Inflammatory macrophage (primary cell): ENCODE results near the gene NCSTN.
"Not testable (repeated sequence)": the region's sequence is repeated elsewhere in the genome, so short reads cannot be mapped to it uniquely, and the experiment has no call there.

Experiments used
- DNase-seq, 2 donors: peaks; one replicate each; pipeline ENCODE4 v3.0.0-alpha.2; 2020 to 2022

NCSTN gene

GRCh38 chr1:160371756-160372155 is 28.6 kb downstream of the NCSTN start:
- DNase-seq: peak; percentile 90 to 94

DNA sequence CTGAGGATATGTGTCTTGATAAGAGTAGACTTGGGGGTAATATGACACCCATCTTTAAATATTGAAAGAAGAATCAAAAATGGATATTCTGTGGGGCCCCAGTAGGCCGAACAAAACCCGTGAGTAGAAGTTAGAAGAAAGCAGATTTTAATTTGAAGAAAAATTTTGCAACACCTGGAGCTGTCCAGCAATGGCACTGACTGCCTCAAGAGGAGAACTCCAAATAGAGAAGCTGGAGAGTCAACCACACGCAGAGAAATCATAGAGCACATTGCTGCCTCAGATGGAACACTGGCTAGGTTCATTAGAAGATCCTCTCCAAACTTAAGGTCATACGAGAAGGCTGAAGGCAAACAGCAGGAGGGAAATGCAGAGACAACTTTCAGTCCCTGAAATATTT is 30.5 kb downstream of the NCSTN start:
- peak; percentile 80 to 84 for DNase-seq

DNA sequence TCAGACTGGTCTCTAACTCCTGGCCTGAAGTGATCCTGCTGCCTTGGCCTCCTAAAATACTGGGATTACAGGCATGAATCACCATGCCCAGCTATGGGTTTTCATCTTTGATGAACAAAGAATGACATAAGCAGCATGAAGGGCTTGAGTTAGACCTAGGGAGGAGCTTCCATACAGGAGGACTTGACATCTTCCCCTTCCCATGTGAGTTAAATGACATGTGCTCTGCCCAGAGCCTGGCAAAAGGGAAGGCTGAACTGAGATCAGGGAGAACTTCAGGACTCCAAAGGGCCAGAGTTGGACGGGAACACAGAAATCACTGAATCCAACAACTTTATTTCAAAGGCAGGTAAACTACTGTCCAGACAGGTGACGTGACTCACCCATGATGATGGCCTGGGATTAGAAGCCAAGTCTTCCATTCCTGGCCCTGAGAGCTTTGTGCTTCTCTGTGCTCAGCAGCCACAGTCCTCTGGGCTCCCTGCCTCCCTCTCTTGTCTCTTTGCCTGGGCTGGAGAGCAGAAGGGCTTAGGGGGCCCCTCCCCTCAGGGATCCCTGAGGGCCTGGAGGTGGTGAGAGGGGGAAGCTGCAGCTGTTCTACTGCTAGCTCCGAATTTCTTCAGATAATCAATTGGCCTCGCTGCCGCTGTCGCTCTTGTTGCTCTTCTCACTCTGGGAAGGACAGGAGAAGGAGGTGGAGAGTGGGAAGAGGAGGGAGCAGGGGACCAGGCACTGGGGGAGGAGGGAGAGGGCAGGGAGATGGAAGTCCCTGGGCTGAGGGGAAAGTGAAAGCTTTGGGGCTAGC is 31.3 kb downstream of the NCSTN start:
- peak; percentile 11 to 61 for DNase-seq

- DNase-seq: peak; percentile 82 to 83
These were observed 32.8 kb downstream of the NCSTN start for GRCh38 chr1:160375788-160376524.

GRCh38 chr1:160376525-160377131 is 33.4 kb downstream of the NCSTN start:
- DNase-seq: peak; percentile 72

DNA sequence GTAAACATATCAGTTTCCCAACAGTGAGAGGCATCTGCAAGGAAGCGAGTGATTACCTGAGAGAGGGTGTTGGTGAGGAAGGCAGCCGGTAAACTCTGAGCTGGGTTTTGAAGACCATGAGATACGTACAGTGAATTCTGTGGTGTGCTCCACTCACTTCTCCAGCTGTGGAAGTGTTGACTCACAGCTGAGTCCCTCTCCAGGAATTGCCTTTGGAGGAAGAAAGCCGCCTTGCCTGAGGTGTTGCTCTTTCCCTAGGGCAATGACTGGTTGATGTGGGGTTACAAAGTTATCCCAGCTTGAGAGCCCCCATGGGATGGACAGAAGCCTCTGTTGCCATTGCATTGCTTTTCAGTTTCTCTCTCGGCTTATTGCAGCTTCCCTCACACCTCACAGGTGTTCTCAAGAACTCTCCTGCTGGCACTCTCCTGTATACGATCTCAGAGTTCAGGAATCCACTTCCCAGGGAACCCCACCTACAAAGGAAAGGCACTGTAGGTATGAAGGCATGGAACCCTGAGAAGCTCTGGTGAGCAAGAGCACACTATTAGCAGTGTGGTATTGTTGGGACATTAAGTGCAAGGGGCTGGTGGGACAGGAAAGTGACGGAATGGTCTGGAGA is 34.5 kb downstream of the NCSTN start:
- DNase-seq: no peak

- DNase-seq: not testable (repeated sequence)
These were observed 41.6 kb downstream of the NCSTN start for GRCh38 chr1:160384812-160385211.

DNA sequence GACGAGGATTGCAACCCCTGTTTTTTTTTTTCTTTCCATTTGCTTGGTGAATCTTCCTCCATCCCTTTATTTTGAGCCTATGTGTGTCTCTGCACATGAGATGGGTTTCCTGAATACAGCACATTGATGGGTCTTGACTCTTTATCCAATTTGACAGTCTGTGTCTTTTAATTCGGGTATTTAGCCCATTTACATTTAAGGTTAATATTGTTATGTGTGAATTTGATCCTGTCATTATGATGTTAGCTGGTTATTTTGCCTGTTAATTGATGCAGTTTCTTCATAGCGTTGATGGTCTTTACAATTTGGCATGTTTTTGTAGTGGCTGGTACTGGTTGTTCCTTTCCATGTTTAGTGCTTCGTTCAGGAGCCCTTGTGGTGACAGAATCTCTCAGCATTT is 45.2 kb downstream of the NCSTN start:
- DNase-seq: not testable (repeated sequence)

DNA sequence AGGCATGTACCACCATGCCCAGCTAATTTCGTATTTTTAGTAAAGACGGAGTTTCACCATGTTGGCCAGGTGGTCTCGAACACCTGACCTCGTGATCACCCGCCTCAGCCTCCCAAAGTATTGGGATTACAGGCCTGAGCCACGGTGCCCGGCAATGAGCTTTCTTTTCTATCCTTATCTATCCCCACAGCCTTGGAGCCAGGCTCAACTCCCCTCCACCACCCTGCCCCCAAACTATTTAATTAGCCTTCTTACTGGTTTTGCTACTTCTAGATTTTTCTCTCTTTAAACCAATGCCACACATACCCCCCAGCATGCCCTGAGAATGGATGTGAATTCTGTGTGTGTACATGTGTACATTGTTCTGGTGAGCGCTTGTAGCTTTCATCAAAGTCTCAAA is 51.5 kb downstream of the NCSTN start:
- DNase-seq: no peak

GRCh38 chr1:160397651-160398050 is 54.5 kb downstream of the NCSTN start:
- no peak for DNase-seq

DNA sequence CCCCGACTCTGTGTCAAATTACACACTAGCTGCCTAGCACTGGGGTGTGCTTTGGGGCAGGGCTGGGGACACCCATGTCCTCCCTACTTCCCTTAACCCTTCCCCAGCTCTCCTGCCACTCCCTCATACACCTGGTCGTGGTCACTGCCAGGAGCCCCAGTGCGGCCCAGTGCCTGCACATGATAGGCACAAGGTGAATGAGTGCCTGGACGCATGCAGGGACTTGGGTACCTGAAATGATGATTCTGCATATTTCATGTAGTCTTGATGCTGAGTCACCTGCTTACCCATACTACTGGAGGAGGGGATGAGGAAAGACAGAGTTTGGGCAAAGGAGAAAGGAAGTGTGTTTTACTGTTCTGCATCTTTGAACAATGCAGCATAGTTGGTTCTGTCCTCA is 55.6 kb downstream of the NCSTN start:
- DNase-seq: no peak

GRCh38 chr1:160399544-160400222 is 56.5 kb downstream of the NCSTN start:
- no peak for DNase-seq

DNA sequence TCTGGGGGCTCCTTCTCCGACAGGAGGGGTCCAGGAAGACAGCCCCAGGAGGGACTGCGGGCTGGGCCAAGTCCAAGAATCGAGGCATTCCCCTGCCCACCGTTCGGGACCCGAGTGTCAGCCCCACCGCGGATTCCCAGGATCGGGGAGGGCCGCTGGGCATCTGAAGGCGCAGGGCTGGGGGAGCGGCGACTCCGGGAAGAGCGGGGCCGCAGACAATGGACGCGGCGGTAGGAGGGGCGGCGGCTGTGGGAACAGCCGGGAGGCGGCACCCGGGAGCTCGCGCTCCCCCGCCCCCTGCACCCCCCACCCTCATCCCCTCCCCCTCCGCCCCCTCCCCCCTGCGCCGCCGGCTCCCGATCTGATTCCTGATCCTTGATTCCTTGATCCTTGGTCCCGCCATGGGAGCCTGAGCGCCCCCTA is 57.1 kb downstream of the NCSTN start, which contains the start of gene VANGL2:
Gene VANGL2 (plus strand): TSS at position 342 of the 423 bp plus-strand sequence. CDS start 15,274 bp downstream, outside the sequence.
- peak in 1 of 2 donors; percentile 14 for DNase-seq

DNA sequence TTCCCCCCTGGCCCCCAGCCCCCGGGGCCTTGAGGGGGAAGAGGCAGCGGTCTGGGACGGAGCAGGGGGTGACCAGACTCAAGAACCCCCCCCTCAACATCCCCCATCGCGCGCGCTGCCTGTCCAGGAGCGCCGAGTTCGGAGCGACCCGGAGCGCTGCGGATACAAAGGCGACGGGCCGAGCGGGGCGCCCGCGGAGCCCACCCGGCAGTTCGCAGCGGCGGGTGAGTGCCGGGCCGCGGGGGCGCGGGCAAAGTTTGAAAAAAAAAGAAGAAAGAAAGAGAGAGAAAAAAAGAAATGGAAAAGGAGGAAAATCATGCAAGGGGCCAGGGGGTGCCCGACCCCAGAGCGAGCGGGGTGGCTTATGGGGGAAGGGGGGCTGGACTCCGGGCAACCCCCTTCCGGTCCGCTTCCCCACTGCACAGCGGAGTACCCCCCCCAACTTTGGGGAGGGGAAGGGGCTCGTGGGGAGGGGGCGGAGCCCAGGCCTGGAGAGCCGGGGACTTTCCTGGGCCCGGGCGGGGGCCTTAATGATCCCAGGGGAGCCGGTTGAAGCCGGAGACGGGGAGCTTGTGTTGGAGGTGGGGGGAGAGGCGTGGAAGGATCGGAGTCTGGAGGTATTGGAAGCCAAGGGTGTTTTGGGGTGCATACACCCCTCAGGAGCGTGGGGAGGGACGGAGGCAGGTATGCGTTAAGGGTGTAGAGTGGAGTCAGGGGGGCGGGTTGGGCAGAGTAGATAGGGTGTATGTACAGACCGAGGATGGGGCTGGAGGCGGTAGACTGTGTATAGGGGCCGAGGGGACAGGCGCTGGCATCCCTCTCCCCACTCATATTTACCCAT is 57.7 kb downstream of the NCSTN start:
- DNase-seq: no peak

DNA sequence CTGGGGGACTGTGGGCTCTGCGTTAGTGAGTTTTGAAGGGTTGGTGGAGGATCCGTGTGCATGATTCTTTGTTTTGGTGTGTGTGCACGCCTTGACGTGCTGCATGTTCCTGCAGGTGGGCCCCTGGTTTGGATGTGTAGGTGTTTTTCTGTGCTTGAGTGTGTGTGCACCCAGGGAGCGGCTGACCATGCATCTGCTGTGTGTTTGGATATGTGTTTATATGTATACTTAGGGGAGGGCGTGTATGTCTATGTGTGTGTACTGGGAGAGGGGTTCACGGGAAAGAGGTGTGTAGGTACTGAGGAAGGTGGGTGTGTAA is 58.3 kb downstream of the NCSTN start:
- no peak for DNase-seq

DNA sequence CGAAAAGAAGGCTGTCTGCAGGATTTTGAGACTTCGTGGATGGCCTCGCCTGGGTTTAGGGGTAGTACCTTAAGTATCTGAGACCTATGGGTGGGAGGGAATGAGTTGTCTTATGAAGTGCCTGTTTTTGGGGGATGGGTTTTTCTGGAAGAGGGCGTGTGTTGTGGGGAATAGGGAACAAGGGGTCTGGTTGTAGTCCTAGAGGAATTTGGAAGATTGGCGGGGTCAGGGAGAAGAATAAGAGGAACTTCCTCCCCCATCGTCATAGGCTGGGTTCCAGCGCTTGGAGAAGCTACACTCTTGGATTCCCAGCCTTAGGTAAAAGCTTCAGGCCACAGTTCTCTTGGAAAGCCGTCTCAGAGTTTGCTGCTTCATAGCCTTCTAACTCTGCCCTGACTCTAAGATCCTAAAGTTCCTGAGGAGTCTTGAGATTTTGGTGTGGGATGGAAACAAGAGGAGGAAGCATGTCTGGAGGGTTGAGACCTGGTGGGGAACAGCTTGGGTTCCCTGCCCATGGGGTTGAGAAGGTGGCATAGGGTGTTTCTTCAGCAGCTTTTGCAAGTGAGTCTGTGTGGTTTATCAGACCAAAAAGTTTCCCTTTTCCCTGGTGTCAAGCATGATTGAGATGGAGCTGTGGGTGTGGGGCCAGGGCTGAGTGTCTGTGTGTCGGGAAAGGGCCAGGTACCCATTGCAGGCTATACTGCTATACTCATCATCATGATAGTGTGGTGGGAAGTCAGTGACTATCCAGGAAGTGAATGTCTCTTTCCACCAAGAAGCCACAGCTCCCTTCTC is 59.0 kb downstream of the NCSTN start:
- DNase-seq: no peak

- DNase-seq: no peak
These were observed 60.1 kb downstream of the NCSTN start for GRCh38 chr1:160403244-160403643.

- DNase-seq: no peak
These were observed 60.9 kb downstream of the NCSTN start for GRCh38 chr1:160404094-160404493.

DNA sequence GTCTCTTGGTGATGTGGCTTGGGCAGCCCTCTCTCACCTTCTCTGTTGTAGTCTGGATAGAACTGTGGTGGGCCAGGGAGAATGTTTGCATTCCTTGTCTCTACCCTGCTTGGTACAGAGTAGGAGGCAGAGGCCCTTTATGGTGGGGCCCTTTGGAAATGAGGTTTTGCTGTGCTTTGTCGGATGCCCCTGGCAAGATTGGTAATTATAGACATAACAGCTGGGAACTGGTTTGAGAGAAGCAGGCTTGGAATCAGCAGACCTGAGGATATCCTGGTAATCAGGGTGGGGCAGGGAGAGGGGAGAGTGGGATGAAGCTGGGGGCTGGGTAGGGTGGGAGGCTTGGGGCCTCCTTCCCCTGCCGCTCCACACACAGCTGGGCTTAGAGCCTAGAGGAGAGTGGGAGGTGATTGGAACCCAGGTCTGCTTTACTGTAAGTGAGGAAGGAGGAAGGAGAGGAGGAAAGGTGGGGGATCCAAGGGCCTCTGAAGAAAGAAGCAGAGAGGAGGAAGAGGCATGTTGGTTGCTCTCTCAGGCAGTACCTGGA is 62.2 kb downstream of the NCSTN start:
- DNase-seq: no peak
